ENCODE data around the gene EDN2. TPM values are rescaled to one million over a fixed set of nuclear protein-coding genes. Genes with fewer than 3 reads are reported as not detected.

EDN2 gene
- total RNA-seq, 1 donor from 2014 or later, result not detected

DNA sequence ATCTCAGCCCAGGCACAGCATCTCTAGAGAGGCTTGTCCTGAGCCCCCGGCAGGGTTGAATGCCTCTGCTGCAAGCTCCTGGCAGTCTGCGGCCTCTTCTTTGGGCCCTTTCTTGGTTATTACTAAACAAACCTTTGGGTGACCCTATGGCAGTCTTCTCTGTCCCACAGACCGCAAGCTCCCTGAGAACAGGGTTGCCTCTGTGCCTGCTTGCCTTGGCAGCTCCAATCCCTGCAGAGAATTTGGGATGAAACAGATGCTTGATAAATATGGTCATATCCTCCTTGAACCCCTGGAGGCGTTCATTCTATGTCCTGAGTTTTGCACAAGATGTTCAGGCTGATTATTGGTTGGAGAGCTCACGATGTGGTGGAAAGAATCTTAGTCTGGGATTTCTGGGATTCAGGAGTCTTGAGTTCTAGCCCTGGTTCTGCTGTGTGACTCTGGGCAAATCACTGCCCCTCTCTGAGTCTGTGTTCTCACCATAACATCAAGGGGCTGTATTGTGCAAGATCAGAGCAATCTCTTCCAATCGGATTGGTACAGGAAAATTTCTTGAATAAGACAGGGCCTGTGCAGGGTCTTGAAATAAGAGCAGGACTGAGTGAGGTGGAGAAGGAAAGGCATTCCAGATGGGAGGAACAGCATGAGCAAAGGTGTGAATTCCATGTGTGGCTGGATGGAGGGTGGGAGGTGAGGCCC lies 49.6 kb downstream of the EDN2 start:
- Mint-ChIP-seq H3K9me3 (no peaks in the 10 kb centered on the region), H3K4me1 (no peaks in the 10 kb centered on the region), H3K27me3 (peaks cover 29% of the 10 kb centered on the region), H3K27ac (no peak overlapping the region), H3K4me3 (no peak overlapping the region), H3K36me3 (ENCODE audit: low read depth) (no peaks in the 10 kb centered on the region)
- ChIA-PET CTCF (no interaction called here), POLR2A (no interaction called here)
- TF ChIP-seq, protein P1, sequence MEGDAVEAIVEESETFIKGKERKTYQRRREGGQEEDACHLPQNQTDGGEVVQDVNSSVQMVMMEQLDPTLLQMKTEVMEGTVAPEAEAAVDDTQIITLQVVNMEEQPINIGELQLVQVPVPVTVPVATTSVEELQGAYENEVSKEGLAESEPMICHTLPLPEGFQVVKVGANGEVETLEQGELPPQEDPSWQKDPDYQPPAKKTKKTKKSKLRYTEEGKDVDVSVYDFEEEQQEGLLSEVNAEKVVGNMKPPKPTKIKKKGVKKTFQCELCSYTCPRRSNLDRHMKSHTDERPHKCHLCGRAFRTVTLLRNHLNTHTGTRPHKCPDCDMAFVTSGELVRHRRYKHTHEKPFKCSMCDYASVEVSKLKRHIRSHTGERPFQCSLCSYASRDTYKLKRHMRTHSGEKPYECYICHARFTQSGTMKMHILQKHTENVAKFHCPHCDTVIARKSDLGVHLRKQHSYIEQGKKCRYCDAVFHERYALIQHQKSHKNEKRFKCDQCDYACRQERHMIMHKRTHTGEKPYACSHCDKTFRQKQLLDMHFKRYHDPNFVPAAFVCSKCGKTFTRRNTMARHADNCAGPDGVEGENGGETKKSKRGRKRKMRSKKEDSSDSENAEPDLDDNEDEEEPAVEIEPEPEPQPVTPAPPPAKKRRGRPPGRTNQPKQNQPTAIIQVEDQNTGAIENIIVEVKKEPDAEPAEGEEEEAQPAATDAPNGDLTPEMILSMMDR (IDR thresholded peaks at IDR 0.05), result no peak
- intact Hi-C loops (cut with micrococcal nuclease), result loop anchor here (5.0 kb wide), 1 partner anchor 153 kb away; no protein-coding TSS in a partner anchor
- DNase-seq (no peak), ATAC-seq (ENCODE audit: low read depth) (no peak)

DNA sequence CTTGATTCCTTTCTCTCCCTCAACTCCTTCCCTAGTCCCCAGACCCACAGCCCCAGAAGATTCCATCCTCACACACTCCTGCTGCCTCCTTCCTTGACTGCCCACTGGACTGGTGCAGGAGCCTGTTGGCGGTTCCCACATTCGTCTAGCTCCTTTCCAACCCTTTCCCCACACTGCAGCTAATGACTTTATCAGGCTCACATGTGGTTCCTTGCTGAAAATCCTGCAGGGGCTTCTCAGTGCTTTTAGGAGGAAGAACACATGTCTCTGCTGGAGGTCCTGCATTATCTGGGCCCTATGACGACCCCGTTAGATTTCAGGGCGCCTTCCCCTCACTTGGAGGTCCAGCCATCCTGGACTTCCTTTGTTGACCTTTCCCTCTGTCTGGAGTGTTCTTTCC lies 50.2 kb downstream of the EDN2 start:
- no peak for ATAC-seq (ENCODE audit: low read depth)
- CTCF ChIA-PET, result no interaction called here
- peaks cover 29% of the 10 kb centered on the region for H3K27me3 Mint-ChIP-seq

DNA sequence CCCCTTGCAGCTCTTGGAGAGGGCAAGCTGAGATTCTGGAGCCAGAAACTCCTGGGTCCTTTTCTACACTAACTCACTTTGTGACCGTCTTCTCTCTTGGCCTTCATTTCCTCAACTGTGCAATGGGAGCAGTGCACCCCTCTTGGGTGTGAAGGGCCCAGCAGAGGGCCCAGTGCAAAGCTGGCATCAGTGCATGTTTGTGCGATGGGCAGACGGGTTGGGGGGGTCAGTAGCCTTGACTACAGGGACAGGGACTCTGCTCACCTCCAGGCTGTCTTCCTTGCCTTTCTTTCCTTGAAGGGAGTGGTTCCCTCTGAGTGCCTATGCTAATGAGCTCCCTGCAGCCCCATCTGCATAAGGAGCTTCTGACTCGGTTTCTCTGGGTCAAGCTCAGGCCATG lies 51.0 kb downstream of the EDN2 start:
- no peaks in the 10 kb centered on the region for H3K4me1 Mint-ChIP-seq
- no peaks in the 10 kb centered on the region for H3K9me3 Mint-ChIP-seq
- H3K27me3 Mint-ChIP-seq, result peaks cover 28% of the 10 kb centered on the region
- TF ChIP-seq, protein P1 (IDR thresholded peaks at IDR 0.05), result no peak
- no peak overlapping the region for H3K27ac Mint-ChIP-seq
- CTCF ChIA-PET, result interaction anchor here (0.9 to 1.4 kb wide), 2 partner anchors 16 to 150 kb away, joined by 3 read pairs; no protein-coding TSS in a partner anchor
- H3K4me3 Mint-ChIP-seq, result no peak overlapping the region
- ATAC-seq (ENCODE audit: low read depth), result no peak
- POLR2A ChIA-PET, result no interaction called here
- H3K36me3 Mint-ChIP-seq (ENCODE audit: low read depth), result no peaks in the 10 kb centered on the region
- no peak for DNase-seq
- intact Hi-C loops (cut with micrococcal nuclease), result loop anchor here (5.0 kb wide), 1 partner anchor 151 kb away; no protein-coding TSS in a partner anchor

More for the DNA sequence above, 50.2 kb downstream of the EDN2 start:
- intact Hi-C loops (cut with micrococcal nuclease), result loop anchor here (5.0 kb wide), 1 partner anchor 152 kb away; no protein-coding TSS in a partner anchor
- Mint-ChIP-seq H3K9me3 (no peaks in the 10 kb centered on the region), H3K4me3 (no peak overlapping the region), H3K4me1 (no peaks in the 10 kb centered on the region), H3K27ac (no peak overlapping the region), H3K36me3 (ENCODE audit: low read depth) (no peaks in the 10 kb centered on the region)
- TF ChIP-seq, protein P1 (IDR thresholded peaks at IDR 0.05), result no peak
- POLR2A ChIA-PET, result no interaction called here
- DNase-seq, result no peak

DNA sequence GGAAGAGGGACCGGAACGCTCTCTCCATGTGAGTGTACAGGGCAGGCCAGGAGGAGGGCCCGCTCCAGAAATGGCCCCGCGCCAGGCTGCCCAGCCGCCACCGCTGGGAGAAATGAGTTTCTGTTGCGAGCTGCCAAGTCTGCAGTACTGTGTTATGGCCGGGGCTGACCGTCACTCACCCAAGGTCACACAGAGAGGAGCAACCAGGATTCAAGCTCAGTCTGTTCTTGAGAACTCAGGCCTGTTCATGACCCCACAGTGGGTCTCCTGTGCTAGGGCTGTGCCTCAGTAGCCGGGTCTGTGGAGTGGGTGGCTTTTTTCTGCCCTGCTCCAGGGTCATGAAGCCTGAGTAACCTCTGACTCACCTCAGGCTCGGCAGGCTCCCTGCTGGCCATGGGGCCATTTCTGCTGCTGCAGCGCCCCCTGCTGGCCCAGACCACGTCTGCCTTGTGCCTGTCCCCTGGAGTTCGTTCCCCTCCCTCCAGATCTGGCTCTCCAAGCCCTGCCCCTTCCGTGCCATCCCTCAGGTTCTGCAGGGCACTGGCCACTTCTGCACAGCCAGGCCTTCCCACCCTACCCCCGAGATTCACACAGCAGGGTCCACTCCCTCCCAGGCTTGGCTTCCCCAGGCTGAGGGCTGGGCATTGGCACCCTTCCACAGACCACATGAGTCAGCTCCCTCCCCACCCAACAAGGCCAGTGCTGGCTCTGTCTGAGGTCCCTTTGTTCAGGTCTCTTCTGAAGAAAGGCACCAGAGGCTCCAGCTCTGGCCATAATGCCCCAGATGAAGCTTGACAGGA lies 51.8 kb downstream of the EDN2 start:
- Mint-ChIP-seq H3K9me3 (no peaks in the 10 kb centered on the region), H3K4me1 (no peaks in the 10 kb centered on the region), H3K27ac (no peak overlapping the region), H3K36me3 (ENCODE audit: low read depth) (no peaks in the 10 kb centered on the region), H3K4me3 (no peak overlapping the region), H3K27me3 (peaks cover 33% of the 10 kb centered on the region)
- ChIA-PET CTCF (interaction anchor here (0.9 to 1.4 kb wide), 2 partner anchors 15 to 150 kb away, joined by 3 read pairs; no protein-coding TSS in a partner anchor), POLR2A (no interaction called here)
- DNase-seq (peak; percentile 62), ATAC-seq (ENCODE audit: low read depth) (peak; percentile 71)
- TF ChIP-seq, protein P1 (IDR thresholded peaks at IDR 0.05), result no peak
- intact Hi-C loops (cut with micrococcal nuclease), result loop anchor here (1.0 to 5.0 kb wide), 2 partner anchors 150 to 164 kb away; no protein-coding TSS in a partner anchor
